ENCODE measurements around the gene PDHX.

GRCh38 chr11:34976496-34977088 is 60.2 kb downstream of the PDHX start:
- TF ChIP-seq POLR2A (IDR thresholded peaks at IDR 0.05) = no peak
- TF ChIP-seq, protein P1, sequence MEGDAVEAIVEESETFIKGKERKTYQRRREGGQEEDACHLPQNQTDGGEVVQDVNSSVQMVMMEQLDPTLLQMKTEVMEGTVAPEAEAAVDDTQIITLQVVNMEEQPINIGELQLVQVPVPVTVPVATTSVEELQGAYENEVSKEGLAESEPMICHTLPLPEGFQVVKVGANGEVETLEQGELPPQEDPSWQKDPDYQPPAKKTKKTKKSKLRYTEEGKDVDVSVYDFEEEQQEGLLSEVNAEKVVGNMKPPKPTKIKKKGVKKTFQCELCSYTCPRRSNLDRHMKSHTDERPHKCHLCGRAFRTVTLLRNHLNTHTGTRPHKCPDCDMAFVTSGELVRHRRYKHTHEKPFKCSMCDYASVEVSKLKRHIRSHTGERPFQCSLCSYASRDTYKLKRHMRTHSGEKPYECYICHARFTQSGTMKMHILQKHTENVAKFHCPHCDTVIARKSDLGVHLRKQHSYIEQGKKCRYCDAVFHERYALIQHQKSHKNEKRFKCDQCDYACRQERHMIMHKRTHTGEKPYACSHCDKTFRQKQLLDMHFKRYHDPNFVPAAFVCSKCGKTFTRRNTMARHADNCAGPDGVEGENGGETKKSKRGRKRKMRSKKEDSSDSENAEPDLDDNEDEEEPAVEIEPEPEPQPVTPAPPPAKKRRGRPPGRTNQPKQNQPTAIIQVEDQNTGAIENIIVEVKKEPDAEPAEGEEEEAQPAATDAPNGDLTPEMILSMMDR (IDR thresholded peaks at IDR 0.05) = no peak
